ENCODE measurements around the gene ARHGEF10L. TPM values are rescaled to one million over a fixed set of nuclear protein-coding genes. Genes with fewer than 3 reads are reported as not detected.

The ARHGEF10L gene
- total RNA-seq, 1 donor from 2014 or later = 51.2 TPM

DNA sequence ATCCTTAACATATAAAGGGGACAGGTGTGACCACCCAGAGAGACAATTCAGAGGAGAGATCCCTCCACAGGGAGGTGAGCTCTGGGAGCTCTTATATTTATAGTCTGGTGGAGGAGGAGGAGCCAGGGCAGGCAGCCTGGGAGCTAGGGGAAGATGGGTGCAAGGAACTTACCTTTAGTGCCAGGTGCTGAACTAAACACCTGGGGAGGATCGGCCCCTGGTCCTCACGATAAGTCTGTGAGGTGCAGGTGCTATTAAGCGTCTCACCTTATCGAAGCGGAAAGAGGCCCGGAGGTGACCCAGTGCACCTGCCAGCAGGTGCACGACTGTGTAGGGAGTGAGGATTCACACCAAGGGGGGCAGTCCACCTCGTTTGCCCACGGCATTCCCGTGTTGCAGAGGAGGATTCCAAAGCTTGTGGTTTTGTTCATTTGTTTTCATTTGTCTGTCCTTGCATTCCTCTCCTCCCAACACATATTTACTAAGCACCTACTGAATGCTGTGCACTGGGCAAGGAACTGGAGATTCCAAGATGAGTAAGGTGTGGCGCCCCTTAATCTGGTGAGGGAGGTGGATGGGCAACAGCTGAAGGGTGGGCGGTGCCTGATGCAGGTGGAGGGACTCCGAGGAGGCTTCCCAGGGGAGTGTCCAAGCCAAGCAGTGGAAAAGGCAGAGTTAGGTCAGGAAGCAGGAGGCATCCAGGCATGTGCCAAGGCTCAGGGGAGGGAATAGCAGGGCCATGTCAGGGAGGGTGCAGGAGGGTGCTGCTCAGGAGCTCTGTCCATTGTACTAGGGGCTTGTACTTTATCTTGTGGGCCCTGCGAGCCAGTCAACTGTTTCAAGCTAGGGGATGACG is 11.5 kb downstream of the ARHGEF10L start:
- DNase-seq (ENCODE audit: low read depth) = peak; percentile 72

DNA sequence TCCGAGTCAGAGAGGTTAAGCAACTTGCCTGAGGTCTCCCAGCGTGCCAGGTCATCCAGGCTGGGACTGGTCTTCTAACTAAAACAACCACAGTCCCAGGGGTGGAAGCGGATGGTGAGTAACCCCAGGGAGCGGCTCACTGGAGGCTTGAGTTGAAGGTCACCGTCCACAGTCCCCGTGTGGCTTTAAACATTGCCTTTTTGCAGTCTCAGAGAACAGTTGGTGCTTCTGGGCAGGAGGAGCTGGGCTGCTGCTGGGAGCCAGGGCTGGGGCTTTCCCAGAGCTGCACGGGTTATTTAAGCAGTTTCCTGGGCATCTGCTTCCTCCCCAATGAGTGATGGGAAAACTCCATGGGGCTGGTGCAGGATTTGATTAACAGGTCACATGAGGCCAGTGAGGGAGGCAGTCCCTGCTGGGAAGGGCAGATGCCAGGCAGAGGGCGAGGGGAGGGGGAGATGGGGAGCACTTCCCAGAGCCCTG is 12.3 kb downstream of the ARHGEF10L start:
- peak; percentile 88 for DNase-seq (ENCODE audit: low read depth)

DNA sequence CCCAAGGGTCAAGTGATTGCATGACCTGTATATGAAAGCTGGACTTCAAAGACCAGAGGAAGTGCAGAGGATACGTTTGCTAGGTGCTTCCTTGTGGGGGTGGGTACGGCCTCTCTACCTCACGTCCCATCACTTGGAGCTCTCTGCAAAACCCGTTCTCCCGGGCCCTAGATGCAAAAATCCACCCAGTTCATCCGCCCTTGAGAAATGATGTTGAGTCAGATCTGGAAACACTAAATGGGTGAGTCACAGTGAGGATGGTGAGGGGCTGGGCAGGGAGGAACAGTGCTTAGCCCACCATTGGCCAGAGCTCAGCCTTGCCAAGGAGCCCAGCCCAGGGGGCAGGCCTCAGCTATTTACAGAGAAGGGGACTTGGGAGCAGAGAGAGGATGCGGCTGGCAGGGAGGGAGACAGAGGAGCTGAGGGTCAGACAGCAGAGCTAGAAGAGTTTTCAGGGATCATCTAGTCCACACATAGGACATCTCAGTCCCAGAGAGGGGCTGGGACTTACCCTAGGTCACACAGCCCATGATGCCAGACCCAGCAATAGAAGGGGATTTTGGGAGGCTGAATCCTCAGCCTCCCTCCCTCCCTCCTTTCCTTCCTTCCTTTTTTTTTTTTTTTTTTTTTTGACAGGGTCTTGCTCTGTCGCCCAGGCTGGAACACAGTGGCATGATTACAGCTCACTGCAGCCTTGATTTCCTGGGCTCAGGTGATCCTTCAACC is 14.6 kb downstream of the ARHGEF10L start:
- DNase-seq (ENCODE audit: low read depth) = peak; percentile 88

DNA sequence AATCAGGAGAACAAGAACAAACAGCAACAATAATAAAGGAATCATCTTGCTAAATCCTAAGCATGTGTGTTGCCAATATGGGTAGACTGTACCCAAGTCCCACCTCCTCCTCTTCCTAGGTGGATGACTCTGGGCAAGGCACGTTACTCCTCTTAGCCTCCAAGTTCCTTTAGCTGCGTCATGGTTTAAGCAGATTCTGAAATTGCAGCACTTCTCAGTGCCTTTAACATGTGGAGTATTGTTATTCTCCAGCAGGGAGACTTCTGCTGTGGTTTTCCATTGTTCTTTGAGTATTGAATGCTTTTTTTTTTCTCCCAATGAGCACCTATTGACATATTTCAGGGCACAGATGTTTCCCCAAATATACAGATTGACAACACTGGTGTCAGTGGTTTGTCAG is 15.5 kb downstream of the ARHGEF10L start:
- DNase-seq (ENCODE audit: low read depth) = no peak

DNA sequence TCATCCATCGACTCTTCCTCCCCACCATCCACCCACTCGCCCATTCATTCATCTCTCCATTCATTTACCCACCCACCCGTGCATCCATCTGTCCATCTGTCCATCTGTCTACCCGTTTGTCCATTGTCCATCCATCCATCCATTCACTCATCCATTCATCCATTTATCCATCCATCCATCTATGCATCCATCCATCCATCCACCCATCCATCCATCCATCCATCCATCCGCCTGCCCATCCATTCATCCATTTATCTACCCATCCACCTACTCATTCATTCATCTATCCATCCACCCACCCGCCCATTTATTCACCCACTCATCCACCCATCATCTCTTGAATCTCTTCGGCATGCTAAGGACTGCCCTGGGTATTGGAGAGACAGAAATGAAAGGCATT is 18.5 kb downstream of the ARHGEF10L start:
- DNase-seq (ENCODE audit: low read depth) = no peak

DNA sequence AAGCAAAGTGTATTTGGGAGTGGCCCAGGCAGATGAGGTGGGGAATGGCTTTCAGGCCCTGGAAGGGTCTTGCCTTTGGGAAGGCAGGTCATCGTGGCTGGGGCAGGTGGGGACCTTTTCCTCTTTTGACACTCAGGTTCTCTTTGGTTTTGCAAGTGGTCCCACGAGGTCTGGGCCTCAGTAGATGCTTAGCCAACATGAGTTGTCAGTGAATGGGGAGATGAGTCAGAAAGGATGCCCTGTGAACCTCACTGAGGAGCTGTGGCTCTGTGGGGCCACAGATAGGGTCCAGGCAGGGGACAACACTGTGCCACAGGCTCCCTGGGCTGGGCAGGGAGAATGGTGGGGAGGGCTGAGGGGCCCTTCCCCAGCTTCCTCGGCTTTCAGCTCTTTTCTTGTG is 19.0 kb downstream of the ARHGEF10L start:
- no peak for DNase-seq (ENCODE audit: low read depth)

DNA sequence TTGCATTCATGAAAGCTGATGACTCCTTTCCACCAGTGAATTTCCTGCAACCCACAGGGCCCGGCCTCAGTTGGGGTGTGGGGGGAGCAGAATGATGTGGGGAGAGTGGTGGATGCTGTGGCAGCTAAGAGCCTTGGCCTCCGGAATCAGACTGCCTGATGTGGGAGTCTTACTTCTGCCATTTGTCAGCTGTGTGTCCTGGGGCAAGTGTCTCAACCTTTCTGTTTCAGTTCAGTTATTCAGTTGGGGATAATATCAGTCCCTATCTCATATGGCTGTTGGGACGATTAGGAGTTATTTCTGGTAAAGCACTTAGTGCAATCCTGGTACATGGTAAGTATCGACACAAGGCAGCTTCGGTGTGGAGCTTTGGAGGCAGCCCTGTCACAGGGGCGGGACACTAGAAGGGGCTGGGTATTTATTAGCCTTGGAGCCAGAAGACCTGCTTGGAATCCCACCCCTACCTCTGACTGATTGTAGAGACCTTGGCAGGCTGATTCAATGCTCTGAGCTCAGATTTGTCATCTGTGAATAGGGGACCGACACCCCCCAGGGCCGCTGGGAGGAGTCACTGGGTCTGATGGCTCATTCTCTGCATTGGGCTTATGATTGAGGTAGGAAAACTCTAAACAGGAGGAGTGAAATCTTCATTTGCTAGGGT is 19.6 kb downstream of the ARHGEF10L start:
- peak; percentile 60 for DNase-seq (ENCODE audit: low read depth)

DNA sequence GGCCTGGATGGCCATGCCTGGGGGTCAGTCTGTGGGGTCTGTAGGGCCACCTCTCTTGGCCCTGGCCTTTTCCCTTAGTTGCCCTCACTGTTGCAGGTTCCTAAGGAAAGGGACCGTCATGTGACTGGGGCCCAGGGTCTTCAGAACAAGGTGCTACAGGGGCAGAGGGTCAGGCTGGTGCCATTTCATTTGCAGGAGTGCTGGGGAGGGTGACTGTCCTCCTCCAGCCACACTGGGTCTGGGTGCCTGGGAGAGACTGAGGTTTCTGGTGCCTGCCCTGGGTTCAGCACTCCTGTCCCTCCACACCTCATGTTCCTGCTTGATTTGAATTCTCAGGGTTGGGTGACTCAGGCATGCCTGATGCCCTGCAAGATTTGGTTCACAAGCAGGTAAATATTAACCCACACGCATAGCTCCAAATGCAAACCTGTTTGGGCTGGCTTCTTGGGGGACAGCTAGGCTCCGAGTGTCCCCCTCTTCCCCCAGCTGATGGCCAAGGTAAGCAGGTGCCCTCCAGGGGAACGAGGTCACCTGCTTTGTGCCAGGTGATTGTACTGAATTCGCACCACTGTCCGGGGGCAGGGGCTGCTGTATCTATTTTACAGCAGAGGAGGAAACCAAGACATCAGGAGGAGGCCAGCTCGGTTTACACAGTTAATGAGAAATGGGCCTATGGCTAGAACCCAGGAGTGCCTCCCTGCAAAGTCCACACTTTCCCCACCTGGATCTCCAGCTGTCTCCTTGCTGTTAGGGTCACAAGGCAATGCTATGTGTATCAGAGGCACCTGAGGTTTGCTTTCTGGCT is 20.3 kb downstream of the ARHGEF10L start:
- peak; percentile 96 for DNase-seq (ENCODE audit: low read depth)

DNA sequence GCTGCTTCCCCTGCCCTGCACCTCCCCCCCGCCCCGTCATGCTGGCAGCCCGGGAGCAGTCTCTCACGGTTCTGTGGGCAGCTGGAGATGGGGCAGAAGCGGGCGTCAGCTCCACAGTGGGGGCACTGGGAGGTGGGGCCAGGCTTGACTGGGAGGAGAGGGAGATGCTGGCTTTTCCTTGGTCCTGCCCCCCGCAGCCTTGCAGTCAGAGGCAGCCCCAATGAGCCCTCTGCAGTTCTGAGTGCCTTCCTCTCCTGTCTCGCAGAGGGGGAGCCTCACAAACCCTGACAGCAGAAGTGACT is 21.7 kb downstream of the ARHGEF10L start:
- peak; percentile 71 for DNase-seq (ENCODE audit: low read depth)

DNA sequence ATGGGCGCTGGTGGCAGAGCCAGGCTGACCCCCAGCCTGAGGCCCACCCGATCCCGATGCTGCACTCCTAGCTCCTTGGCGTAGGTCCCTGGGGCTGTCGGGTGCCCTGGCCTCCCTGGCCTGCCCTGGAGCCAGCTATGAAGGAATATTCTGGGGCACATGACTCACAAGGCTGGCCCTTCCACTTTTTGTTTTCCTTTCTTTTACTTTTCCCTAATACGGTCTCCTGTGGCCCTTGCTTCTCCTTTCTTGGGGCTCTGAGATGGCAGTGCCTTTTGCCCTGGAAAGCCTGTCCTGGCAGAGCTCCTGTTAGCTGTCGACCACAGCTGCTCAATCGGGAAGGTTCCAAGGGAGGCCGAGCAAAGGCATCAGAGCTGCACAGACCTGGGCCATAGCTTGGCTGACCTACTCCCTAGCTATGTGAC is 22.1 kb downstream of the ARHGEF10L start:
- peak; percentile 81 for DNase-seq (ENCODE audit: low read depth)

DNA sequence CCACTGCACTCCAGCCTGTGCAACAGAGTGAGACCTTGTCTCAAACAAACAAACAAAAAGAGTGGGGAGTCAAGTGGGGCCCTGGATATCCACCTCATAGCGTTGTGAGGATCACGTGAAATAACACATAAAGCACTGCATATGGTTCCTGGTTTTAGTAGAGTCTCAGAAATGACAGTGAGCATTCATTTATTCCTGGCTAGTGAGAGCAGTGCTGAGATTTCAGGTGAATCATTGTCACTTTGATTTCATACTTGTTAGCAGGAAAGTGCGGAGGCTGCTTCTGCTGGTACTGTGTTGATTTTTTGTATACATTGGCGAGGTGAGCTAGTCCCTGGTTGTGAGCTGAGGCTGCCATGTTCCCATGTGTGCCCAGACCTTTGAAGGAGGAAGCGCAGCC is 22.9 kb downstream of the ARHGEF10L start:
- no peak for DNase-seq (ENCODE audit: low read depth)

DNA sequence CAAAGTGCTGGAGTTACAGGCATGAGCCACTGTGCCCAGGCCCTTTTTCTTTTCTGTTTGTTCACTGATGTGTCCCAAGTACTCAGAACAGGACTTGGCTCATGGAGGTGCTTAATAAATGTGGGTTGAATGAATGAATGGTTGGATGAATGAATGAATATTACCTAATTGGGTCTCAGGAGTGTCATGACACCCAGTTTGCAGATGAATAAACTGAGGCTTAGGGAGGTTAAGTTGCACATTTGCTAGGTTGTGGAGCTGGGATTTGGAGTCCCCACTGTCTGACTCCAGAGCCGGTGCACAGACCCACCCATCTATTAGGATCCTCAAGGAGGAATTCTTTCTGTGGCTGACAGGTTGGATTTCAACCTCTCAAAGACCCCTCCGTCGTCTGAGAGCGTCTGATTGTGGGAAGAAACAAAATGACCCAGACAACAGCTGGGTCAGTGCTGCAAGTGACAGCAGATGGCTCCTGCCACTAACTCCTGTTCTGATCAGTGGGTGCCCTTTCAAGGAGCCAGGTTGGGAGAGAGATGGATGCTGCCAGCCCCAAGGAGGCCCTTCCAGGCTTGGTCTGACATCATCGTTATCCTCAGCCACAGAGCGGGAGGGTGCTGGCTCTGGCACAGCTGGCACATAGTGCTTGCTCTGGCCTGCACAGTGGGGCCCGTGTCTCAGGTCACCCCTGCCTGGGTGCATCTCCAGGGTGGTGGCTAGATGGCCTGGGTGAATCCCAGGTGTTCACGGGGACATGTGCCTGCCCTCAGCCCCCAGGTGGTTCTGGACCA is 24.2 kb downstream of the ARHGEF10L start:
- DNase-seq (ENCODE audit: low read depth) = no peak

DNA sequence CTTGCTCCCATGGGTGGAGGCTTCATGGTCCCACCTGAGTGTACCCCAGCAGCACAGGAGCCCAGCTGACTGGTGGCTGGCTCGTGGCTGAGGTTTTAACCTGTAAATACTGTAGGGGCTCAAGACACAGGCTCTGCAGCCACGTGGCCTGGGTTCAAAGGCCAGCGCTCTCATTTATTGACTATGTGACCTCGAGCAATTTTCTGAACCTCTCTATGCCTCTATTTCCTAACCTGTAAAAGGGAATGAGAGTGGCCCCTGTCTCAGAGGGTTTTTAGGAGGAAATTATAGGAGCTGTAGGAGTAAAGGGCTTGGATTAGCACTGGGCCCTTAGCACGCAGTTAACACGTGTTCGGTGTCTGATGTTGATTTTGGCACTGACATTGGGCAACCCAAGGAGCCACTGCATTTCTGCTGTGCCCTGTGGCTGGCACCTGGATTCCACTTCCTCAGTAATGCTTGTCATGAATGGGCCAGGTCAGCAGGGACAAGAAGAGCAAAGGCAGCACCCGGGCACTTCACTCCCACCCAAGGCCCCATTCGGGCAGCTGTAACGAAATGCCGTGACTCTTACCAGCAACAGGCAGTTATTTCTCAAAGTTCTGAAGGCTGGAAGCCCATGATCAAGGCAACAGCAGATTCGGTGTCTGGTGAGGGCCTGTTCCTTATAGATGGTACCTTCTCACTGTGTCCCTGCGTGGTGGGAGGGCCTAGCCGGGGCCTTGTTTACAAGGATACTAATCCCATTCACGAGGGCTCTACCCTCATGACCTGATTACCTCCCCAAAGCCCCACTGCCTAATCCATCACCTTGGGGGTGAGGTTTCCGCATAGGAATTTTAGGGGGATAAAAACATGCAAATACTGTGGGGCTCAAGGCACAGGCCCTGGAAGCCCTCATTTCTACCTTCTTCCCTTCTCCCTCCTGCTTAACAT is 25.2 kb downstream of the ARHGEF10L start:
- DNase-seq (ENCODE audit: low read depth) = peak; percentile 80

DNA sequence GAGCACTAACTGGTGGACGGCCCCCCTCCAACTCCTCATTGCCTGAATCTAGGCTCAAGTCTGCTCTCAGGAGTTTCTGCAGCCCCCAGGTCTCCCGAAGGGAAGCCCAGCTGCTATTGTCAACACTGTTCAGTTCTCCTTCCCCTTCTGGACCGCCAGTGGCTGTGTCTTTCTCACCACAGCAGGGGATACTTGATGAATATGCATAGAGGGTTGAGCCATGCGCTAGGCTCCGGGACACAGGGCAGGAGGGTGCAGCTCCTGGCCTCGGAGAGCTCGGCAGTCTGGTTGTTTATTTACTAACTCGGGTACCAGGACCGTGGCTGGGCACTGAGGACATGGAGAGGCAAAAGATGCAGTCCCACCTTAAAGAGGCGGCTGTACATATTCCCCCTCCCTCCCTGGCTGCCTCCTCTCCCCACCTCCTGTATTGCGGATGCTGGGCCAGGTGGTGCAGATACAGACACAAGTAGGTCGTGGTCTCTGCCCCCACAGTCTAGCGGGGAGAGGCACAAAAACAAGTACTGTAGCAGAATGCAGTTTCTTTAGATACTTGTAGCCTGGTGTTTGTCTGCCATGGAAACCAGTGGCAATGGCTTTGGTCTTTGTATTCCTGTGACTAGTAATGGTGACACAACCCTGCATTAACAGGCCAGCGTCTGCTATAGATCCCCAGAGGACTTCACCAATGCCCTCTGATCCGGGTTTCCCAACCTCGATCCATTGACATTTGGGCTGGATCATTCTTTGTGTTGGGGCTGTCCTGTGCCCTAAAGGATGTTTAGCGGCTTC is 26.2 kb downstream of the ARHGEF10L start:
- DNase-seq (ENCODE audit: low read depth) = peak; percentile 73

DNA sequence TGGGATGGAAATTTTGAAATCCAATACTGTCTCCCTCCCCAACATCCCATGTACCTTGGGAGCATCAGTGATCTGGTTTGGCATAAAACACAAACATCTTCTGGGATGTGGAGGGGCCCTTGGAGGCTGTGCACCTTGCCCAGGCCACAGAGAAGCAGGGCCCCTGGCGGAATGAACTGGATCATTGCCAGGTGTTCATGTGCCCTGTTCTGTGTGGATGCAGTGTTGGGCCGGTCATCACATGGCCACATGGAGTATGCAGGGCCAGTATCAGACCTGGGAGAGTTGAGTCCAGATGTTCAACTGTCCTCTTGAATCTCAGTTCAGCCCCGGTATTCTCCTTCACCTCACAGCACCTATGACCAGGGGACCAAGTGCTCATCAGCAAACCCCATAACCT is 26.9 kb downstream of the ARHGEF10L start:
- DNase-seq (ENCODE audit: low read depth) = no peak

DNA sequence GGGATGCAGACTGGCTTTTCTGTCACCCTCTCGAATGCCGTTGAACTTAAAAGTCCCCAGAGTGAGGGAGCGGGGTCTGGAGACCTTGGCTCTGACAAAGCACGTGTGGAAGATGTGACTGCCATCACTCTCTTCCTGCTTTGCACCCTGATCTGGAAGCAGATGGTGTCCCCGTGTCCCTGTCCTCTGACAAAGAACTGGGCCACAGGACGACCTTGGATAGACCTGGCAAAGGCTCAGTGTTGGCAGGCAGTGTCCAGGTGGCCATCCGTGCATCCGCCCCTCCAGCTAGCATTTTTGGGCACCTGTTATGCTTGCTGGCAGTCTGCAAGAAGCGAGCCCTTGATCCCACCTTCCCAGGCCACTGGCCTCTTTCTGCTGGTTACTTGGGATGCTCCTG is 27.4 kb downstream of the ARHGEF10L start:
- DNase-seq (ENCODE audit: low read depth) = no peak

DNA sequence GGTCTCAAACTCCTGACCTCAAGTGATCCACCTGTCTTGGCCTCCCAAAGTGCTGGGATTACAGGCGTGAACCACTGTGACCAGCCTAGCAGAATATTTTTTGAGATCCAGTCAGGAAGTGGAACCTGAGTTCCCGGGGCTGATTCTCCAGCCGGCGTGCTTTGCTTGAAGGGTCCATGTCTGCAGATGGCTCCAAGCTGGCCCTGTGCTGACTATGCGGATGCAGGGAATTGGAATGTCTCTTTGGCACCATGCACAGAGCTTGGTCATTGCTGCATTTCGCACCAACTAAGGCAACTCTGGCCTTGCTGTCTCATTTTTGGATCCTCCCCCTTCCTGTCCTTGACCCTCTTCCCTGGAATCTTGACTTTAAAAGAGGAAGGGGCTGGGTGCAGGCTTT is 28.1 kb downstream of the ARHGEF10L start:
- no peak for DNase-seq (ENCODE audit: low read depth)

DNA sequence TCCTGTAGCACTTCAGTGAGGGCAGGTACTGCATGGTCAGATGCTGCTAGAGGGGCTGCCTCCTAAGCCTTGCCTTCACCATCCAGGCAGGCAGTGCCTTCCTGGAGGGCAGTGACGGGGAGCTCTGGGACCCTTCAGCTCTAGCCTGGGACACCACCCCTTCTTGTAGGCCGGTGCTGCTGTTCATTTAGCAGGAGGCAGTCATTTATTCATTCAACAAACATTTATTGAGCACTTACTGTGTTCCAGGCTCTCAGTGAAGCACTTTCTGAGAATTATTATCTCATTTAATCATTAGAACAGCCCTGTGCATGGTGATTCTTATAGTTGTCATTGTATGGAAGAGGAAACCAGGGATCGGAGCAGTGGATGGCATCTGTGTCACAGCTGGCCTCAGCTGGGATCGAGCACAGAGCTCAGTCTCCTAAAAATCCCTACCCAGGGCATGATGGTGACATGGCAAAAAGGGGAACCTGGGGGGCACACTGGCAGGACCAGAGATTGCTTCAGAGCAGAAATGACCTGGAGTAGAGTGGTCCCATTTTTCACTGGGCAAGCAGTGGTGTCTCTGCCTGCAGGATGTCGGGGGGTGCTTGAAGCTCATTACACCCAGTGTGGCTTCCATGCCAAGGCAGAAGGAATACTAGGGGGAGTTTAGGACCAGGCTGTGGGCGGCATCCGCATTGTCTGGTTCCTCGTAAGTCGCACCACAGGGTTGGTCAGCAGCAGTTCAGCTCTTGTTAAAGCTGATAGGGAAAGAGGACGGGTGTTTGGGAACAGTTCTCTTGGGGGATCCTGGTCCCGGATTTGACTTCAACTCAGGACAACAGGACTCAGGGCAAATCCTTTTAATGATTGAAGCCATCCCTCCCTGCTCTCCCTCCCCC is 28.8 kb downstream of the ARHGEF10L start:
- DNase-seq (ENCODE audit: low read depth) = no peak

Measured in renal cortical epithelial cell (primary cell).